Stimulated activated CD4-positive, alpha-beta T cell treated with anti-CD3 and anti-CD28 coated beads, Interleukin-15, amount 100 ng/mL, for 48 hours (primary cell): ENCODE measurements around the gene PTPRO.

Experiments
- DNase-seq, 2 donors: peaks; one replicate each; pipeline ENCODE4 v3.0.0-alpha.2; 2020; ENCODE audit warnings: low read depth in 2 of 2

Gene PTPRO

GRCh38 chr12:15646581-15646980 is 324.3 kb downstream of the PTPRO start:
- no peak for DNase-seq
